Left lobe of liver (tissue), 2 donors: Measurements from ENCODE around the gene IGSF22. TPM values are rescaled to one million over a fixed set of nuclear protein-coding genes. Genes with fewer than 3 reads are reported as not detected.
"Not testable (repeated sequence)": the region's sequence is repeated elsewhere in the genome, so short reads cannot be mapped to it uniquely, and the experiment has no call there.

ENCODE experiments used
- ATAC-seq: fragments of 200-7000 bp; cut with Tn5 transposase; one replicate; pipeline ENCODE4 v1.9.1; 2020; ENCODE audit warnings: mild to moderate bottlenecking, moderate library complexity
- DNase-seq: peaks from one replicate; pipeline ENCODE4 v3.0.0-alpha.2; 2020; ENCODE audit warnings: low spot score
- total RNA-seq: library from RNA; stranded (reverse); gene quantifications from one replicate; pipeline ENCODE4 v1.2.1, GENCODE V29; 2021
- donor health status: DM: no; HTN: no; CAD: no; lungs with moderate emphysema.
- donor health status: DM: no; HTN: yes; CAD: no.

The IGSF22 gene
- total RNA-seq, 1 donor from 2014 or later, result 0.13 TPM

GRCh38 chr11:18692941-18693760 is 32.8 kb downstream of the IGSF22 start:
- DNase-seq, result peak; percentile 55
- ATAC-seq, result peak; percentile 86

GRCh38 chr11:18691467-18692140 is 34.4 kb downstream of the IGSF22 start:
- not testable (repeated sequence) for DNase-seq, ATAC-seq

- no peak for ATAC-seq
- no peak for DNase-seq
Measured at GRCh38 chr11:18684267-18684666, 41.7 kb downstream of the IGSF22 start.

- ATAC-seq, result no peak
- no peak for DNase-seq
Measured at GRCh38 chr11:18682466-18682865, 43.5 kb downstream of the IGSF22 start.

GRCh38 chr11:18681949-18682348 is 44.0 kb downstream of the IGSF22 start:
- ATAC-seq, DNase-seq: not testable (repeated sequence)

- DNase-seq, result no peak
- no peak for ATAC-seq
Measured at GRCh38 chr11:18677560-18677959, 48.4 kb downstream of the IGSF22 start.

GRCh38 chr11:18676803-18677202 is 49.2 kb downstream of the IGSF22 start:
- DNase-seq (no peak), ATAC-seq (no peak)

- not testable (repeated sequence) for DNase-seq, ATAC-seq
Measured at GRCh38 chr11:18672209-18672608, 53.8 kb downstream of the IGSF22 start.

- DNase-seq (no peak), ATAC-seq (no peak)
Measured at GRCh38 chr11:18671246-18671645, 54.7 kb downstream of the IGSF22 start.

- no peak for ATAC-seq
- no peak for DNase-seq
Measured at GRCh38 chr11:18669711-18670110, 56.3 kb downstream of the IGSF22 start.

GRCh38 chr11:18669219-18669596 is 56.8 kb downstream of the IGSF22 start:
- ATAC-seq (no peak), DNase-seq (no peak)

GRCh38 chr11:18668131-18668530 is 57.9 kb downstream of the IGSF22 start:
- DNase-seq, result no peak
- no peak for ATAC-seq

GRCh38 chr11:18665353-18665872 is 60.6 kb downstream of the IGSF22 start:
- not testable (repeated sequence) for ATAC-seq, DNase-seq

GRCh38 chr11:18657673-18658072 is 68.3 kb downstream of the IGSF22 start:
- no peak for DNase-seq
- no peak for ATAC-seq

Other genes starting within 250 kb of the IGSF22 start
- 16.8 TPM for gene TSG101, start 199.2 kb downstream of the IGSF22 start, total RNA-seq
- gene UEVLD, start 137.5 kb downstream of the IGSF22 start, total RNA-seq, result 8.2 TPM
- gene MISFA, start 126.4 kb downstream of the IGSF22 start, total RNA-seq, result 1.2 TPM
- gene SPTY2D1, start 91.8 kb downstream of the IGSF22 start, total RNA-seq, result 6.8 TPM
- 5.3 TPM for gene TMEM86A, start 27.4 kb downstream of the IGSF22 start, total RNA-seq
- not detected for gene PTPN5, start 65.6 kb upstream of the IGSF22 start, total RNA-seq
- gene MRGPRX1, start 213.2 kb upstream of the IGSF22 start, total RNA-seq, result not detected